WTC11 (cell line): ENCODE measurements around the gene ADARB2. TPM values are rescaled to one million over a fixed set of nuclear protein-coding genes. Genes with fewer than 3 reads are reported as not detected.

Experiments used
- ATAC-seq: fragments of 200-7000 bp; cut with Tn5 transposase; 2 replicates; pipeline ENCODE4 v1.10.0; 2021; ENCODE audit warnings: mild to moderate bottlenecking, moderate library complexity
- CTCF ChIA-PET: fragments of 300-600 bp; sonication (Branson Sonifier 250); formaldehyde crosslinking; loops from one replicate; lab custom pipeline; 2021; ENCODE audit warnings: antibody characterized with exemption; lab: Charles Lee
- POLR2A ChIA-PET: fragments of 350-600 bp; sonication (Branson Sonifier 250); formaldehyde crosslinking; loops from one replicate; lab custom pipeline; 2021; ENCODE audit warnings: antibody characterized with exemption; lab: Charles Lee
- DNase-seq: peaks from one replicate; pipeline ENCODE4 v3.0.0; 2021; ENCODE audit warnings: low spot score
- H3K27ac Mint-ChIP-seq: 2 replicates; pipeline ENCODE4 v1.8.0; 2021; ENCODE audit warnings: mixed read lengths
- H3K27me3 Mint-ChIP-seq: 2 replicates; pipeline ENCODE4 v1.8.0; 2021; ENCODE audit warnings: low read depth, mild to moderate bottlenecking, moderate library complexity, mixed read lengths
- H3K36me3 Mint-ChIP-seq: 2 replicates; pipeline ENCODE4 v1.8.0; 2021; ENCODE audit warnings: mixed read lengths
- H3K4me1 Mint-ChIP-seq: 2 replicates; pipeline ENCODE4 v1.8.0; 2022; ENCODE audit warnings: mixed read lengths
- H3K4me3 Mint-ChIP-seq: 2 replicates; pipeline ENCODE4 v1.8.0; 2021; ENCODE audit warnings: mild to moderate bottlenecking, moderate library complexity, mixed read lengths
- H3K9me3 Mint-ChIP-seq: 2 replicates; pipeline ENCODE4 v1.8.0; 2021; ENCODE audit warnings: mixed read lengths
- ATF2 ChIP-seq: sonication (generic); formaldehyde crosslinking; IDR thresholded peaks from 2 replicates; pipeline ENCODE4 v1.8.1; 2022; ENCODE audit warnings: low read depth, missing genetic modification reagents, borderline replicate concordance
- ATF3 ChIP-seq: sonication (generic); formaldehyde crosslinking; conservative IDR thresholded peaks from 2 replicates; pipeline ENCODE4 v1.8.1; 2022; ENCODE audit warnings: mild to moderate bottlenecking, missing genetic modification reagents
- E2F5 ChIP-seq: sonication (generic); formaldehyde crosslinking; IDR thresholded peaks from 2 replicates; pipeline ENCODE4 v1.8.1; 2022; ENCODE audit warnings: mild to moderate bottlenecking, moderate library complexity, missing genetic modification reagents
- FOXJ3 ChIP-seq: sonication (generic); formaldehyde crosslinking; IDR thresholded peaks from 2 replicates; pipeline ENCODE4 v1.9.0; 2021; ENCODE audit warnings: missing genetic modification reagents, mild to moderate bottlenecking, borderline replicate concordance
- FOXP1 ChIP-seq: sonication (generic); formaldehyde crosslinking; IDR thresholded peaks from 2 replicates; pipeline ENCODE4 v1.8.0; 2022; ENCODE audit warnings: missing genetic modification reagents, mild to moderate bottlenecking, moderate library complexity, borderline replicate concordance
- FOXP4 ChIP-seq: sonication (generic); formaldehyde crosslinking; IDR thresholded peaks from 2 replicates; pipeline ENCODE4 v1.8.0; 2022; ENCODE audit warnings: mild to moderate bottlenecking, missing genetic modification reagents
- GRHL2 ChIP-seq: fragments of 250-450 bp; sonication (Bioruptor Pico); IDR thresholded peaks from 2 replicates; pipeline ENCODE4 v1.8.0; 2022; ENCODE audit warnings: mild to moderate bottlenecking, moderate library complexity; ENCODE audit not compliant: insufficient replicate concordance, severe bottlenecking
- GTF2I ChIP-seq: fragments of 250-450 bp; sonication (Bioruptor Pico); conservative IDR thresholded peaks from 2 replicates; pipeline ENCODE4 v1.4.0; 2021; ENCODE audit warnings: mild to moderate bottlenecking
- JAZF1 ChIP-seq: fragments of 250-450 bp; sonication (Bioruptor Pico); IDR thresholded peaks from 2 replicates; pipeline ENCODE4 v1.9.0; 2021; ENCODE audit warnings: moderate library complexity, mild to moderate bottlenecking, inconsistent platforms
- JUN ChIP-seq: sonication (generic); formaldehyde crosslinking; IDR thresholded peaks from 2 replicates; pipeline ENCODE4 v1.8.0; 2023; ENCODE audit warnings: mild to moderate bottlenecking, missing genetic modification reagents
- KAT7 ChIP-seq: sonication (generic); formaldehyde crosslinking; IDR thresholded peaks from 2 replicates; pipeline ENCODE4 v1.8.1; 2023; ENCODE audit warnings: missing genetic modification reagents, mild to moderate bottlenecking, borderline replicate concordance
- MAX ChIP-seq: sonication (generic); formaldehyde crosslinking; IDR thresholded peaks from 2 replicates; pipeline ENCODE4 v1.8.0; 2022; ENCODE audit warnings: mild to moderate bottlenecking, missing genetic modification reagents
- MXD4 ChIP-seq: fragments of 250-450 bp; sonication (Bioruptor Pico); IDR thresholded peaks from 2 replicates; pipeline ENCODE4 v1.8.0; 2021; ENCODE audit warnings: mild to moderate bottlenecking, moderate library complexity, borderline replicate concordance
- MYBL2 ChIP-seq: sonication (generic); formaldehyde crosslinking; IDR thresholded peaks from 2 replicates; pipeline ENCODE4 v1.8.1; 2023; ENCODE audit warnings: mild to moderate bottlenecking, moderate library complexity, missing genetic modification reagents
- NFE2L1 ChIP-seq: sonication (generic); formaldehyde crosslinking; IDR thresholded peaks from 2 replicates; pipeline ENCODE4 v1.8.1; 2023; ENCODE audit warnings: missing genetic modification reagents
- NR2C2 ChIP-seq: sonication (generic); formaldehyde crosslinking; IDR thresholded peaks from 2 replicates; pipeline ENCODE4 v1.8.0; 2022; ENCODE audit warnings: mild to moderate bottlenecking, missing genetic modification reagents
- PREB ChIP-seq: sonication (generic); formaldehyde crosslinking; IDR thresholded peaks from 2 replicates; pipeline ENCODE4 v1.8.1; 2022; ENCODE audit warnings: mild to moderate bottlenecking, missing genetic modification reagents, moderate library complexity, borderline replicate concordance
- ZNF138 ChIP-seq: sonication (generic); formaldehyde crosslinking; conservative IDR thresholded peaks from 2 replicates; pipeline ENCODE4 v1.8.1; 2022; ENCODE audit warnings: mild to moderate bottlenecking, moderate library complexity, missing genetic modification reagents
- ZNF232 ChIP-seq: sonication (generic); formaldehyde crosslinking; IDR thresholded peaks from 2 replicates; pipeline ENCODE4 v1.8.0; 2022; ENCODE audit warnings: mild to moderate bottlenecking, missing genetic modification reagents
- ZNF317 ChIP-seq: sonication (generic); formaldehyde crosslinking; IDR thresholded peaks from 2 replicates; pipeline ENCODE4 v1.8.1; 2023; ENCODE audit warnings: low read depth, mild to moderate bottlenecking, moderate library complexity, missing genetic modification reagents, borderline replicate concordance
- ZNF396 ChIP-seq: fragments of 250-450 bp; sonication (Bioruptor Pico); IDR thresholded peaks from 2 replicates; pipeline ENCODE4 v1.8.0; 2021; ENCODE audit warnings: mild to moderate bottlenecking, moderate library complexity, borderline replicate concordance
- ZNF671 ChIP-seq: fragments of 250-450 bp; sonication (Bioruptor Pico); IDR thresholded peaks from 2 replicates; pipeline ENCODE4 v1.8.0; 2021; ENCODE audit warnings: mild to moderate bottlenecking
- total RNA-seq: library from RNA; stranded (reverse); gene quantifications from 3 replicates; pipeline ENCODE4 v1.2.3, GENCODE V29; 2021

ADARB2 gene
- total RNA-seq, 1 experiment from 2014 or later = 3.7 TPM

- H3K4me3 Mint-ChIP-seq = no peak overlapping the region
- peaks cover 4% of the 10 kb centered on the region; the same call in 1 of the 2 replicates for H3K27me3 Mint-ChIP-seq
- ATAC-seq (no peak), DNase-seq (no peak)
- ChIA-PET POLR2A (no interaction called here), CTCF (no interaction called here)
- peaks cover 21% of the 10 kb centered on the region for H3K4me1 Mint-ChIP-seq
- TF ChIP-seq JUN (CRISPR knock-in tag) = no peak
- no peak for TF ChIP-seq FOXP4 (CRISPR knock-in tag)
- TF ChIP-seq MXD4 = no peak
- TF ChIP-seq PREB (CRISPR knock-in tag) = no peak
- TF ChIP-seq ZNF317 = no peak
- TF ChIP-seq GTF2I (CRISPR knock-in tag) = no peak
- TF ChIP-seq NFE2L1 (CRISPR knock-in tag) = no peak
- no peak for TF ChIP-seq FOXP1 (CRISPR knock-in tag)
- no peak for TF ChIP-seq ATF3 (CRISPR knock-in tag)
- TF ChIP-seq NR2C2 = no peak
- TF ChIP-seq JAZF1 (CRISPR knock-in tag) = no peak
- TF ChIP-seq MAX (CRISPR knock-in tag) = no peak
- no peak for TF ChIP-seq ZNF232 (CRISPR knock-in tag)
- no peak for TF ChIP-seq ZNF396 (CRISPR knock-in tag)
- no peak for TF ChIP-seq FOXJ3 (CRISPR knock-in tag)
- H3K27ac Mint-ChIP-seq = no peak overlapping the region
- H3K36me3 Mint-ChIP-seq = no peaks in the 10 kb centered on the region
- no peaks in the 10 kb centered on the region for H3K9me3 Mint-ChIP-seq
These were observed 536.2 kb downstream of the ADARB2 start for GRCh38 chr10:1200866-1201807.

- H3K36me3 Mint-ChIP-seq = no peaks in the 10 kb centered on the region
- H3K4me3 Mint-ChIP-seq = no peak overlapping the region
- DNase-seq (peak; percentile 12), ATAC-seq (no peak)
- no peak overlapping the region for H3K27ac Mint-ChIP-seq
- peaks cover 7% of the 10 kb centered on the region; the same call in 1 of the 2 replicates for H3K27me3 Mint-ChIP-seq
- CTCF ChIA-PET = no interaction called here
- POLR2A ChIA-PET = interaction anchor here (0.5 kb wide), 1 partner anchor 19 kb away, joined by 3 read pairs; no protein-coding TSS in a partner anchor
- peaks cover 28% of the 10 kb centered on the region for H3K4me1 Mint-ChIP-seq
- H3K9me3 Mint-ChIP-seq = no peaks in the 10 kb centered on the region
- TF ChIP-seq KAT7 (no peak), NR2C2 (no peak), FOXP1 (CRISPR knock-in tag) (no peak), MXD4 (no peak), MAX (CRISPR knock-in tag) (no peak), ZNF671 (no peak), E2F5 (CRISPR knock-in tag) (no peak), GTF2I (CRISPR knock-in tag) (no peak), ZNF138 (CRISPR knock-in tag) (no peak), MYBL2 (CRISPR knock-in tag) (no peak), GRHL2 (CRISPR knock-in tag) (no peak), JUN (CRISPR knock-in tag) (no peak), ATF2 (CRISPR knock-in tag) (no peak)
These were observed 537.2 kb downstream of the ADARB2 start for GRCh38 chr10:1199897-1200721.
